Keratinocyte (primary cell): Measurements from ENCODE around the gene RBM26. TPM values are rescaled to one million over a fixed set of nuclear protein-coding genes. Genes with fewer than 3 reads are reported as not detected.
"Not testable (repeated sequence)": the region's sequence is repeated elsewhere in the genome, so short reads cannot be mapped to it uniquely, and the experiment has no call there.

ENCODE experiments used
- DNase-seq: peaks from one replicate; pipeline ENCODE4 v3.0.0-alpha.2; 2011; ENCODE audit warnings: low read depth, missing footprints, low spot score
- FAIRE-seq: peaks from 2 replicates; lab custom pipeline; 2011; peaks lifted over from hg19 to GRCh38; lab: Jason Lieb, UNC
- H2AFZ ChIP-seq: 2 replicates; pipeline ENCODE4 v1.6.0; 2012; ENCODE audit warnings: low read length, control low read depth, inconsistent platforms; ENCODE audit not compliant: control insufficient read depth
- H3K27ac ChIP-seq: 2 replicates; pipeline ENCODE4 v1.5.1; 2011; ENCODE audit warnings: low read length; ENCODE audit not compliant: control insufficient read depth, insufficient read depth
- H3K27me3 ChIP-seq: 3 replicates; pipeline ENCODE4 v1.6.0; 2011; ENCODE audit warnings: low read length; ENCODE audit not compliant: control insufficient read depth, insufficient read depth; ENCODE audit errors: extremely low read depth
- H3K36me3 ChIP-seq, 2 experiments: 2 replicates in 1 of 2; 3 replicates in 1 of 2; pipeline ENCODE4 v1.5.1; 2011; ENCODE audit warnings: low read length in 2 of 2, mild to moderate bottlenecking in 1 of 2; ENCODE audit not compliant: control insufficient read depth in 2 of 2, insufficient read depth in 2 of 2; ENCODE audit errors: extremely low read depth in 1 of 2
- H3K4me1 ChIP-seq: 3 replicates; pipeline ENCODE4 v1.5.1; 2011; ENCODE audit warnings: low read length; ENCODE audit not compliant: control insufficient read depth, insufficient read depth; ENCODE audit errors: extremely low read depth
- H3K4me2 ChIP-seq: 3 replicates; pipeline ENCODE4 v1.6.0; 2011; ENCODE audit warnings: low read depth, low read length; ENCODE audit not compliant: control insufficient read depth, insufficient read depth; ENCODE audit errors: extremely low read depth
- H3K4me3 ChIP-seq, 3 experiments: fragments of 200-600 bp in 1 of 3; sonication (generic) in 1 of 3; 2 replicates in 2 of 3; 3 replicates in 1 of 3; pipeline ENCODE4 v1.5.1; 2011 to 2016; ENCODE audit warnings: low read length in 3 of 3, mild to moderate bottlenecking in 3 of 3, control low read depth in 2 of 3, inconsistent platforms in 1 of 3, low read depth in 1 of 3, mixed read lengths in 1 of 3, mixed run types in 1 of 3, moderate library complexity in 1 of 3; ENCODE audit not compliant: control insufficient read depth in 2 of 3, insufficient read depth in 2 of 3; ENCODE audit errors: extremely low read depth in 1 of 3
- H3K79me2 ChIP-seq: 2 replicates; pipeline ENCODE4 v1.6.0; 2012; ENCODE audit warnings: low read length; ENCODE audit not compliant: control insufficient read depth, insufficient read depth
- H3K9ac ChIP-seq: 3 replicates; pipeline ENCODE4 v1.6.0; 2011; ENCODE audit warnings: low read length; ENCODE audit not compliant: control insufficient read depth, insufficient read depth; ENCODE audit errors: extremely low read depth
- H3K9me1 ChIP-seq: 3 replicates; pipeline ENCODE4 v1.6.0; 2011; ENCODE audit warnings: low read length; ENCODE audit not compliant: control insufficient read depth, insufficient read depth; ENCODE audit errors: extremely low read depth
- H3K9me3 ChIP-seq: 2 replicates; pipeline ENCODE4 v1.5.1; 2012; ENCODE audit warnings: low read depth, low read length; ENCODE audit not compliant: control insufficient read depth
- H4K20me1 ChIP-seq: 3 replicates; pipeline ENCODE4 v1.6.0; 2011; ENCODE audit warnings: low read length; ENCODE audit not compliant: control insufficient read depth, insufficient read depth; ENCODE audit errors: extremely low read depth
- EZH2 ChIP-seq: IDR thresholded peaks from one replicate; pipeline ENCODE4 v1.6.1; 2012; ENCODE audit warnings: inconsistent platforms, mild to moderate bottlenecking, low read length, moderate library complexity
- dilution Hi-C: fragments of 300-500 bp; cut with MboI; formaldehyde crosslinking; loops from one replicate; pipeline ENCODE4 v1.7.0; 2020; ENCODE audit warnings: low sequenced_read_pairs; ENCODE audit not compliant: extremely low pct_ligation_motif_present
- polyA plus RNA-seq, 5 experiments: library from polyadenylated mRNA; depleted of rRNA in 3 of 5; stranded (reverse) in 3 of 5; stranded (forward) in 1 of 5; unstranded in 1 of 5; fragments of >200 nt; gene quantifications; 1 replicate in 1 of 5; 2 replicates in 3 of 5; 3 replicates in 1 of 5; pipeline versions ENCODE4 v1.2.1 to v1.2.3, GENCODE V29; 2011 to 2012; ENCODE audit warnings: missing spikeins in 2 of 5, low read depth in 1 of 5, low replicate concordance in 1 of 5
- TF ChIP-seq, protein P1 (sequence below), 3 experiments: IDR thresholded peaks in 1 of 3; conservative IDR thresholded peaks in 1 of 3; optimal IDR thresholded peaks in 1 of 3; 2 replicates in 2 of 3; 3 replicates in 1 of 3; pipeline versions ENCODE3 to v1.5.1; 2011; ENCODE audit warnings: low read length in 3 of 3, mild to moderate bottlenecking in 3 of 3, moderate library complexity in 2 of 3, control low read depth in 1 of 3, inconsistent platforms in 1 of 3; ENCODE audit not compliant: insufficient read depth in 2 of 3; ENCODE audit errors: extremely low read depth in 1 of 3

The RBM26 gene
- polyA plus RNA-seq, 1 donor (not counting 4 experiments of a cell fraction or from before 2014, with no cell fraction given) = 28.4 TPM

- Histone ChIP-seq H3K27me3 (no peaks in the 10 kb centered on the region), H4K20me1 (no peaks in the 10 kb centered on the region), H3K9me1 (no peaks in the 10 kb centered on the region), H3K9ac (no peak overlapping the region), H3K4me3 (no peak overlapping the region), H2AFZ (no peak overlapping the region), H3K27ac (no peak overlapping the region), H3K9me3 (no peaks in the 10 kb centered on the region), H3K4me2 (no peak overlapping the region), H3K4me1 (no peaks in the 10 kb centered on the region), H3K36me3 (no peaks in the 10 kb centered on the region), H3K79me2 (no peaks in the 10 kb centered on the region)
- DNase-seq = no peak
- TF ChIP-seq, protein P1, sequence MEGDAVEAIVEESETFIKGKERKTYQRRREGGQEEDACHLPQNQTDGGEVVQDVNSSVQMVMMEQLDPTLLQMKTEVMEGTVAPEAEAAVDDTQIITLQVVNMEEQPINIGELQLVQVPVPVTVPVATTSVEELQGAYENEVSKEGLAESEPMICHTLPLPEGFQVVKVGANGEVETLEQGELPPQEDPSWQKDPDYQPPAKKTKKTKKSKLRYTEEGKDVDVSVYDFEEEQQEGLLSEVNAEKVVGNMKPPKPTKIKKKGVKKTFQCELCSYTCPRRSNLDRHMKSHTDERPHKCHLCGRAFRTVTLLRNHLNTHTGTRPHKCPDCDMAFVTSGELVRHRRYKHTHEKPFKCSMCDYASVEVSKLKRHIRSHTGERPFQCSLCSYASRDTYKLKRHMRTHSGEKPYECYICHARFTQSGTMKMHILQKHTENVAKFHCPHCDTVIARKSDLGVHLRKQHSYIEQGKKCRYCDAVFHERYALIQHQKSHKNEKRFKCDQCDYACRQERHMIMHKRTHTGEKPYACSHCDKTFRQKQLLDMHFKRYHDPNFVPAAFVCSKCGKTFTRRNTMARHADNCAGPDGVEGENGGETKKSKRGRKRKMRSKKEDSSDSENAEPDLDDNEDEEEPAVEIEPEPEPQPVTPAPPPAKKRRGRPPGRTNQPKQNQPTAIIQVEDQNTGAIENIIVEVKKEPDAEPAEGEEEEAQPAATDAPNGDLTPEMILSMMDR (optimal IDR thresholded peaks at IDR 0.05 in 1 of 3, IDR thresholded peaks at IDR 0.05 in 1 of 3, conservative IDR thresholded peaks at IDR 0.05 in 1 of 3; ENCODE audit: extremely low read depth in 1 of 3, insufficient read depth in 2 of 3, low read length in 3 of 3) = no peak
- TF ChIP-seq EZH2 = no peak
- FAIRE-seq = no peak
- dilution Hi-C loops = no loop called here
Observed at GRCh38 chr13:79282508-79282907, 123.5 kb downstream of the RBM26 start.

DNA sequence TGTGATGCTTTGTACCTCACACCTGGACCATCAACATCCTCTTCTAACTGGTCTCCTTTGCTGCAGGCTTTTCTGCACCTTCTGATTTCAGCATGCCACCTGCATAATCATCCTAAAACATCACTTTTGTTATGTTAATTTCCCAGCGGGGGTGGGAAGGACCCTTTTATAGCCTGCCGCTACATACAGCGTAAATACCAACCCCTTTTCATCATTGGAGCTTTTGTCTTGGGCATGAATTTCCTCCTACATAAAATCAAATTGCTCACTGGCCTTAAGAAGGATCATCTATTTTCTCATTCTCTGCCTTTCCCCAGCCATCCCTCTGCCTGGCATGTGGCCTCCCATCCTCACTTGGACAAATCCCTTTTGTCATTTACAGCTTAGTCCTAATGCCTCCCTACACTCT lies 124.7 kb downstream of the RBM26 start:
- no peak for DNase-seq
- no peak overlapping the region for H3K27ac ChIP-seq
- H3K4me2 ChIP-seq = no peak overlapping the region
- H3K4me1 ChIP-seq = no peaks in the 10 kb centered on the region
- no peak overlapping the region for H3K4me3 ChIP-seq
- no peaks in the 10 kb centered on the region for H3K9me1 ChIP-seq
- no peak for FAIRE-seq
- H3K9ac ChIP-seq = no peak overlapping the region
- no peaks in the 10 kb centered on the region for H3K36me3 ChIP-seq
- no peaks in the 10 kb centered on the region for H3K79me2 ChIP-seq
- no peak overlapping the region for H2AFZ ChIP-seq
- TF ChIP-seq, protein P1 (optimal IDR thresholded peaks at IDR 0.05 in 1 of 3, IDR thresholded peaks at IDR 0.05 in 1 of 3, conservative IDR thresholded peaks at IDR 0.05 in 1 of 3; ENCODE audit: extremely low read depth in 1 of 3, insufficient read depth in 2 of 3, low read length in 3 of 3) = no peak
- no peak for TF ChIP-seq EZH2
- dilution Hi-C loops = no loop called here
- H4K20me1 ChIP-seq = no peaks in the 10 kb centered on the region
- H3K27me3 ChIP-seq = no peaks in the 10 kb centered on the region
- H3K9me3 ChIP-seq = no peaks in the 10 kb centered on the region

DNA sequence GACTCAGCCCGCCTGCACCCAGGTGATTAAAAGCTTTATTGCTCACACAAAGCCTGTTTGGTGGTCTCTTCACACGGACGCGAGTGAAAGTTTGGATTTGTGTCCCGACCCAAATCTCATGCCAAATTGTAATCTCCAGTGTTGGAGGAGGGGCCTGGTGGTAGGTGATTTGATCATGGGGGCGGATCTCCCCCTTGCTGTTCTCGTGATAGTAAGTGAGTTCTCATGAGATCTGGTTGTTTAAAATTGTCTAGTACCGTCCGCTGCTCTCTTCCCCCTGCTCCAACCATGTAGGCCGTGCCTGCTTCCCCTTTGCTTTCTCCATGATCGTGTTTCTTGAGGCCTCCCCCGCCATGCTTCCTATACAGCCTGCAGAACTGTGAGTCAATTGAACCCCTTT lies 126.3 kb downstream of the RBM26 start:
- H3K9me3 ChIP-seq, H3K27me3 ChIP-seq, H3K4me2 ChIP-seq, H3K4me3 ChIP-seq, H3K9me1 ChIP-seq, H3K36me3 ChIP-seq, dilution Hi-C loops, DNase-seq, H2AFZ ChIP-seq, H3K9ac ChIP-seq, FAIRE-seq, H4K20me1 ChIP-seq, H3K4me1 ChIP-seq, H3K27ac ChIP-seq, H3K79me2 ChIP-seq: not testable (repeated sequence)
